ENCODE data around the gene ZNF302. TPM values are rescaled to one million over a fixed set of nuclear protein-coding genes. Genes with fewer than 3 reads are reported as not detected.
"Not testable (repeated sequence)": the region's sequence is repeated elsewhere in the genome, so short reads cannot be mapped to it uniquely, and the experiment has no call there.

ZNF302 gene
- total RNA-seq, 1 donor from 2014 or later, result 38.8 TPM

DNA sequence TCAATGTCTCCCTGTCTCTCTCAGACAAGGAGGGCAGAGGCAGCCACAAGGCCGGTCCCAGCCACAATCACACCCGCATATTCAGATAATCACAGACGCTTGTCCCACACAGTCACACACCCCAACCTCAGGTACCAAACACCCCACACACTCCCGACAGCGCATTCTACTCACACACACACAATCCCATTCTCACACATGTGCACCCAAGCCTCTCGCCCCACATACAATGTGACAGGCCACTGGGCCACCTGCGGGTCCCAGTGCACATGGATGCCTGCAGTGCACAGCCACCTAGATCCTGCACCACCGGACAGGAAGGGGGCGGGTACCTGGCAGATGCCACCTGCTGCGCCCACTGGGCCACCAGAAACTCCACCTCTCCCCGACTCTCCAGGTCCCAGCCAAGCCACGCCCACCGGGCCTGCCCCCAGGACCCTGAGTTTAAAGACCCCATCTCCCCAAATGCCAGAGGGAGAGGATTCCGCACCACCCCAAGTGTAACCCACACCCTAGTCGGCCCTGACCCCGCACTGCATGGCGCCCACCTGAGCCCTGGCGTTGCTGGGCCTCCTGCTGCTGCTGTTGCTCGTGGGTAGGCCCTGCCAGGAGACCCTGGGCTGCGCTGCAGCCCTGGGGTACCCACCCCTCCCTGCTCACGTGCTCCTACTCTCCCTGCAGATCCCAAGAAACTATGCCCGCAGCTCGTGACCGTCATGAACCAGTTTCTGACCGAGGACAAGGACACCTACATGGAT lies 11.1 kb upstream of the ZNF302 start:
- Mint-ChIP-seq H3K27ac (ENCODE audit: unreplicated experiment) (no peak overlapping the region), H3K27me3 (ENCODE audit: unreplicated experiment) (peaks cover 12% of the 10 kb centered on the region), H3K36me3 (ENCODE audit: unreplicated experiment) (no peaks in the 10 kb centered on the region), H3K4me3 (ENCODE audit: unreplicated experiment) (no peak overlapping the region), H3K9me3 (ENCODE audit: unreplicated experiment) (no peaks in the 10 kb centered on the region), H3K4me1 (ENCODE audit: low read depth, unreplicated experiment) (no peaks in the 10 kb centered on the region)
- TF ChIP-seq, protein P1, sequence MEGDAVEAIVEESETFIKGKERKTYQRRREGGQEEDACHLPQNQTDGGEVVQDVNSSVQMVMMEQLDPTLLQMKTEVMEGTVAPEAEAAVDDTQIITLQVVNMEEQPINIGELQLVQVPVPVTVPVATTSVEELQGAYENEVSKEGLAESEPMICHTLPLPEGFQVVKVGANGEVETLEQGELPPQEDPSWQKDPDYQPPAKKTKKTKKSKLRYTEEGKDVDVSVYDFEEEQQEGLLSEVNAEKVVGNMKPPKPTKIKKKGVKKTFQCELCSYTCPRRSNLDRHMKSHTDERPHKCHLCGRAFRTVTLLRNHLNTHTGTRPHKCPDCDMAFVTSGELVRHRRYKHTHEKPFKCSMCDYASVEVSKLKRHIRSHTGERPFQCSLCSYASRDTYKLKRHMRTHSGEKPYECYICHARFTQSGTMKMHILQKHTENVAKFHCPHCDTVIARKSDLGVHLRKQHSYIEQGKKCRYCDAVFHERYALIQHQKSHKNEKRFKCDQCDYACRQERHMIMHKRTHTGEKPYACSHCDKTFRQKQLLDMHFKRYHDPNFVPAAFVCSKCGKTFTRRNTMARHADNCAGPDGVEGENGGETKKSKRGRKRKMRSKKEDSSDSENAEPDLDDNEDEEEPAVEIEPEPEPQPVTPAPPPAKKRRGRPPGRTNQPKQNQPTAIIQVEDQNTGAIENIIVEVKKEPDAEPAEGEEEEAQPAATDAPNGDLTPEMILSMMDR (IDR thresholded peaks at IDR 0.05; ENCODE audit: partially characterized antibody, unreplicated experiment), result no peak
- DNase-seq, result no peak

- TF ChIP-seq, protein P1 (IDR thresholded peaks at IDR 0.05; ENCODE audit: partially characterized antibody, unreplicated experiment), result no peak
- peaks cover 12% of the 10 kb centered on the region for H3K27me3 Mint-ChIP-seq (ENCODE audit: unreplicated experiment)
- H3K4me1 Mint-ChIP-seq (ENCODE audit: low read depth, unreplicated experiment), result no peaks in the 10 kb centered on the region
- H3K4me3 Mint-ChIP-seq (ENCODE audit: unreplicated experiment), result no peak overlapping the region
- no peaks in the 10 kb centered on the region for H3K9me3 Mint-ChIP-seq (ENCODE audit: unreplicated experiment)
- no peak for DNase-seq
- no peak overlapping the region for H3K27ac Mint-ChIP-seq (ENCODE audit: unreplicated experiment)
- H3K36me3 Mint-ChIP-seq (ENCODE audit: unreplicated experiment), result no peaks in the 10 kb centered on the region
Measured at GRCh38 chr19:34666958-34667265, 10.6 kb upstream of the ZNF302 start.

GRCh38 chr19:34667349-34668076 lies 10.0 kb upstream of the ZNF302 start:
- Mint-ChIP-seq H3K9me3 (ENCODE audit: unreplicated experiment) (no peaks in the 10 kb centered on the region), H3K4me1 (ENCODE audit: low read depth, unreplicated experiment) (no peaks in the 10 kb centered on the region), H3K27ac (ENCODE audit: unreplicated experiment) (no peak overlapping the region), H3K27me3 (ENCODE audit: unreplicated experiment) (peaks cover 12% of the 10 kb centered on the region), H3K4me3 (ENCODE audit: unreplicated experiment) (no peak overlapping the region), H3K36me3 (ENCODE audit: unreplicated experiment) (no peaks in the 10 kb centered on the region)
- DNase-seq, result peak; percentile 6
- TF ChIP-seq, protein P1 (IDR thresholded peaks at IDR 0.05; ENCODE audit: partially characterized antibody, unreplicated experiment), result no peak

DNA sequence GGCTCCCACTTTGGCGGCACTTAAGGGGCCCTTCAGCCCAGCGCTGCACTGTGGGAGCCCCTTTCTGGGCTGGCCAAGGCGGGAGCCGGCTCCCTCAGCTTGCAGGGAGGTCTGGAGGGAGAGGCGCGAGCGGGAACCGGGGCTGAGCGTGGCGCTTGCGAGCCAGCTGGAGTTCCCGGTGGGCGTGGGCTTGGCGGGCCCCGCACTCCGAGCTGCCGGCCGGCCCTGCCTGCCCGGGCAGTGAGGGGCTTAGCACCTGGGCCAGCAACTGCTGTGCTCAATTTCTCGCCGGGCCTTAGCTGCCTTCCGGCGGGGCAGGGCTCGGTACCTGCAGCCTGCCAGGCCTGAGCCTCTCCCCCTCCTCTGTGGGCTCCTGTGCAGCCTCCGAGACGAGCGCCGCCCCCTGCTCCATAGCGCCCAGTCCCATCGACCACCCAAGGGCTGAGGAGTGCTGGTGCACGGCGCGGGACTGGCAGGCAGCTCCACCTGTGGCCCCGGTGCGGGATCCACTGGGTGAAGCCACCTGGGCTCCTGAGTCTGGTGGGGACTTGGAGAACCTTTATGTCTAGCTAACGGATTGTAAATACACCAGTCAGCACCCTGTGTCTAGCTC lies 9.3 kb upstream of the ZNF302 start:
- not testable (repeated sequence) for H3K27ac Mint-ChIP-seq (ENCODE audit: unreplicated experiment); H3K4me1 Mint-ChIP-seq (ENCODE audit: low read depth, unreplicated experiment); H3K27me3 Mint-ChIP-seq (ENCODE audit: unreplicated experiment); H3K9me3 Mint-ChIP-seq (ENCODE audit: unreplicated experiment); H3K36me3 Mint-ChIP-seq (ENCODE audit: unreplicated experiment); H3K4me3 Mint-ChIP-seq (ENCODE audit: unreplicated experiment)
- DNase-seq, result peak; percentile 11

- H3K27me3 Mint-ChIP-seq (ENCODE audit: unreplicated experiment); H3K4me3 Mint-ChIP-seq (ENCODE audit: unreplicated experiment); H3K4me1 Mint-ChIP-seq (ENCODE audit: low read depth, unreplicated experiment); H3K9me3 Mint-ChIP-seq (ENCODE audit: unreplicated experiment); H3K27ac Mint-ChIP-seq (ENCODE audit: unreplicated experiment); H3K36me3 Mint-ChIP-seq (ENCODE audit: unreplicated experiment): not testable (repeated sequence)
- peak; percentile 7 for DNase-seq
Measured at GRCh38 chr19:34668690-34669089, 8.8 kb upstream of the ZNF302 start.

DNA sequence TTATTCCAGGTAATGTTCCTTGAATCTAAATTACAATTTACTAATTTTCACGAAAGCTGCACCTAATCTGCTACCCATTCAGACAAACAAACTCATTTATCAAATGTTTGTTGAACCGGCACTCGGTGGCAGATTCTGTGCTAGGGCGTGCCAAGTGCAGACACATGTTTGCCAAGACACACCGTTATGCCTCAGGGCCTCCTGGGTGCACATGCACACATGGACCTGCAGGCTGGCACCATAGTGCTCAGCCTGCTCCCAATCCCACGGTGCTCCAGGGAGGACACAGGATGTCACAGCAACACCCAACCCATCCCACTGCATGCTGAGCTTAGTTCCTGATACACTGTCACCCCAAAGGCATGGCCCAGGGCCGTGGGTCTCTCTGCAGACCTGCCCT lies 8.2 kb upstream of the ZNF302 start:
- Mint-ChIP-seq H3K27ac (ENCODE audit: unreplicated experiment) (no peak overlapping the region), H3K27me3 (ENCODE audit: unreplicated experiment) (peaks cover 6% of the 10 kb centered on the region), H3K9me3 (ENCODE audit: unreplicated experiment) (no peaks in the 10 kb centered on the region), H3K4me3 (ENCODE audit: unreplicated experiment) (no peak overlapping the region), H3K36me3 (ENCODE audit: unreplicated experiment) (no peaks in the 10 kb centered on the region), H3K4me1 (ENCODE audit: low read depth, unreplicated experiment) (no peaks in the 10 kb centered on the region)
- TF ChIP-seq, protein P1 (IDR thresholded peaks at IDR 0.05; ENCODE audit: partially characterized antibody, unreplicated experiment), result no peak
- DNase-seq, result no peak

All from glutamatergic neuron (in vitro differentiated cells).